Glutamatergic neuron (in vitro differentiated cells): ENCODE results near the gene OTOS. TPM values are rescaled to one million over a fixed set of nuclear protein-coding genes. Genes with fewer than 3 reads are reported as not detected.

ENCODE experiments used
- DNase-seq: peaks from one replicate; pipeline ENCODE4 v3.0.0; 2022
- H3K27ac Mint-ChIP-seq: one replicate; pipeline ENCODE4 v1.8.0; 2020; ENCODE audit warnings: mild to moderate bottlenecking, mixed read lengths, inconsistent platforms; ENCODE audit not compliant: unreplicated experiment
- H3K27me3 Mint-ChIP-seq: one replicate; pipeline ENCODE4 v1.8.0; 2020; ENCODE audit warnings: mild to moderate bottlenecking, moderate library complexity, mixed read lengths, inconsistent platforms; ENCODE audit not compliant: unreplicated experiment
- H3K36me3 Mint-ChIP-seq: one replicate; pipeline ENCODE4 v1.8.0; 2020; ENCODE audit warnings: mild to moderate bottlenecking, mixed read lengths, inconsistent platforms; ENCODE audit not compliant: unreplicated experiment
- H3K4me1 Mint-ChIP-seq: one replicate; pipeline ENCODE4 v1.8.0; 2020; ENCODE audit warnings: mild to moderate bottlenecking, low read depth, mixed read lengths, inconsistent platforms; ENCODE audit not compliant: unreplicated experiment
- H3K4me3 Mint-ChIP-seq: one replicate; pipeline ENCODE4 v1.8.0; 2020; ENCODE audit warnings: mild to moderate bottlenecking, mixed read lengths, inconsistent platforms; ENCODE audit not compliant: unreplicated experiment
- H3K9me3 Mint-ChIP-seq: one replicate; pipeline ENCODE4 v1.8.0; 2020; ENCODE audit warnings: mild to moderate bottlenecking, moderate library complexity, mixed read lengths, inconsistent platforms; ENCODE audit not compliant: unreplicated experiment
- CTCF ChIP-seq: fragments of 200-600 bp; sonication (generic); IDR thresholded peaks from one replicate; pipeline ENCODE4 v1.5.0; 2021; ENCODE audit not compliant: partially characterized antibody, unreplicated experiment
- total RNA-seq: library from RNA; stranded (reverse); fragmentation: NEBNext Ultra II Directional; extraction: Animal tissue kit (Norgen Biotek cat#: 25700); gene quantifications from one replicate; pipeline ENCODE4 v1.2.1, GENCODE V29; 2021; ENCODE audit not compliant: unreplicated experiment

Gene OTOS
- total RNA-seq, 1 donor from 2014 or later, result not detected

DNA sequence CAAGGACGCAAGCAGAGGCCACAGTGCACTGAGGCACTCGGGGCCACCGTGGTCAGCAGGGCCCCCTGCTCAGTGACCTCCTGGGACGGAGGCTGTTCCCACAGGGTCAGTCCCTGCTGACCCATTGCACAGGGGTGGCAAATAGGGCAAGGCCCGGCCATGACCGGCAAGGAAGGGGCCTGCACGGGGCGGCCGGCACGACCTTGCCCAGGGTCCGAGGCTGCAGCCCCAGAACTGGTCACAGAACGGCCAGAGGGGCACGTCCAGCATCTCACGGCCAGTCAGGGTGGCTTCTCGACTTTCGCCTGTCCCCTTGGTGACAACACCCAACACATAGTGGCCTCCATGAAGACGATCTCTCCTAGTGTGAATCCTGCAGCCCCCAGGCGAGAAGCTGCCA, 27.6 kb upstream of the OTOS start:
- H3K4me1 Mint-ChIP-seq, result peaks cover 3% of the 10 kb centered on the region
- no peak overlapping the region for H3K27ac Mint-ChIP-seq
- H3K27me3 Mint-ChIP-seq, result peaks cover 8% of the 10 kb centered on the region
- TF ChIP-seq CTCF, result no peak
- H3K4me3 Mint-ChIP-seq, result no peak overlapping the region
- H3K9me3 Mint-ChIP-seq, result peaks cover 11% of the 10 kb centered on the region
- H3K36me3 Mint-ChIP-seq, result no peaks in the 10 kb centered on the region
- no peak for DNase-seq

- H3K36me3 Mint-ChIP-seq, result no peaks in the 10 kb centered on the region
- no peak for DNase-seq
- H3K9me3 Mint-ChIP-seq, result peaks cover 7% of the 10 kb centered on the region
- H3K4me3 Mint-ChIP-seq, result no peak overlapping the region
- TF ChIP-seq CTCF, result no peak
- no peak overlapping the region for H3K27ac Mint-ChIP-seq
- H3K4me1 Mint-ChIP-seq, result peaks cover 3% of the 10 kb centered on the region
- H3K27me3 Mint-ChIP-seq, result peaks cover 8% of the 10 kb centered on the region
Measured at GRCh38 chr2:240167588-240167880, 27.1 kb upstream of the OTOS start.

GRCh38 chr2:240166761-240167587, 26.5 kb upstream of the OTOS start:
- H3K9me3 Mint-ChIP-seq, result peaks cover 6% of the 10 kb centered on the region
- no peak for DNase-seq
- no peaks in the 10 kb centered on the region for H3K36me3 Mint-ChIP-seq
- H3K4me1 Mint-ChIP-seq, result peaks cover 3% of the 10 kb centered on the region
- H3K27ac Mint-ChIP-seq, result no peak overlapping the region
- peaks cover 10% of the 10 kb centered on the region for H3K27me3 Mint-ChIP-seq
- TF ChIP-seq CTCF, result no peak
- H3K4me3 Mint-ChIP-seq, result no peak overlapping the region

DNA sequence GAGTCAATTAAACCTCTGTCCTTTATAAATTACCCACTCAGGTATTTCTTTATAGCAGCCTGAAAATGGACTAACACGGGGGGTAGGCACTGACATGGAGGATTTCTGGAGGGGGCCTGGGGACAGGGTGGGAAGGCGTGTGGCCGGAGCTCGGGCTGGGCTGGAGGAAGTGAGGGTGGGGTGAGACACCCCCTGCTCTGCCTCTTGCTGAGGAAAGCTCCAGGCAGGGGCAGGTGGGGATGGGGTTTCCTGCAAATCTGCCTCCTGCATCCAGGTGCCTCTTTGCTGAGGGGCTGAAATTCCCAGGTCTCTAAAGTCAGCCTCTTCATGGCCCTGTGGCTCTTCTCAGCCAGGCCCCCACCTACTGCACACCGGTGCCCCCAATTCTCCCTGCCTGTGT, 25.7 kb upstream of the OTOS start:
- H3K27ac Mint-ChIP-seq, result no peak overlapping the region
- TF ChIP-seq CTCF, result no peak
- peaks cover 5% of the 10 kb centered on the region for H3K36me3 Mint-ChIP-seq
- peaks cover 10% of the 10 kb centered on the region for H3K27me3 Mint-ChIP-seq
- no peak for DNase-seq
- no peak overlapping the region for H3K4me3 Mint-ChIP-seq
- peaks cover 6% of the 10 kb centered on the region for H3K9me3 Mint-ChIP-seq
- H3K4me1 Mint-ChIP-seq, result peaks cover 3% of the 10 kb centered on the region

GRCh38 chr2:240165661-240166060, 25.2 kb upstream of the OTOS start:
- DNase-seq, result no peak
- peaks cover 10% of the 10 kb centered on the region for H3K27me3 Mint-ChIP-seq
- no peak overlapping the region for H3K4me3 Mint-ChIP-seq
- TF ChIP-seq CTCF, result no peak
- peaks cover 3% of the 10 kb centered on the region for H3K4me1 Mint-ChIP-seq
- no peak overlapping the region for H3K27ac Mint-ChIP-seq
- peaks cover 6% of the 10 kb centered on the region for H3K9me3 Mint-ChIP-seq
- peaks cover 5% of the 10 kb centered on the region for H3K36me3 Mint-ChIP-seq
